Osteocyte (in vitro differentiated cells): Measurements from ENCODE around the gene ROBO2. TPM values are rescaled to one million over a fixed set of nuclear protein-coding genes. Genes with fewer than 3 reads are reported as not detected.

Source experiments
- DNase-seq: peaks from one replicate; pipeline ENCODE4 v3.0.0; 2021; ENCODE audit warnings: mixed read lengths; ENCODE audit not compliant: unreplicated experiment; ENCODE audit errors: extremely low spot score
- H3K27ac Mint-ChIP-seq: one replicate; pipeline ENCODE4 v1.8.0; 2021; ENCODE audit warnings: mild to moderate bottlenecking, mixed read lengths; ENCODE audit not compliant: unreplicated experiment
- H3K27me3 Mint-ChIP-seq: one replicate; pipeline ENCODE4 v1.8.0; 2021; ENCODE audit warnings: mixed read lengths; ENCODE audit not compliant: unreplicated experiment
- H3K36me3 Mint-ChIP-seq: one replicate; pipeline ENCODE4 v1.8.0; 2021; ENCODE audit warnings: mixed read lengths; ENCODE audit not compliant: unreplicated experiment
- H3K4me1 Mint-ChIP-seq: one replicate; pipeline ENCODE4 v1.8.0; 2021; ENCODE audit warnings: mixed read lengths; ENCODE audit not compliant: unreplicated experiment
- H3K4me3 Mint-ChIP-seq: one replicate; pipeline ENCODE4 v1.8.0; 2021; ENCODE audit warnings: mild to moderate bottlenecking, moderate library complexity, mixed read lengths; ENCODE audit not compliant: unreplicated experiment
- H3K9me3 Mint-ChIP-seq: one replicate; pipeline ENCODE4 v1.8.0; 2021; ENCODE audit warnings: mixed read lengths; ENCODE audit not compliant: unreplicated experiment
- CTCF ChIP-seq: fragments of 200-600 bp; sonication (generic); IDR thresholded peaks from 2 replicates; pipeline ENCODE4 v1.5.0; 2021; ENCODE audit warnings: antibody characterized with exemption, mild to moderate bottlenecking, moderate library complexity
- total RNA-seq: library from RNA; stranded (reverse); gene quantifications from 2 replicates; pipeline ENCODE4 v1.2.1, GENCODE V29; 2021

ROBO2 gene
- total RNA-seq, 1 donor from 2014 or later = 18.4 TPM

DNA sequence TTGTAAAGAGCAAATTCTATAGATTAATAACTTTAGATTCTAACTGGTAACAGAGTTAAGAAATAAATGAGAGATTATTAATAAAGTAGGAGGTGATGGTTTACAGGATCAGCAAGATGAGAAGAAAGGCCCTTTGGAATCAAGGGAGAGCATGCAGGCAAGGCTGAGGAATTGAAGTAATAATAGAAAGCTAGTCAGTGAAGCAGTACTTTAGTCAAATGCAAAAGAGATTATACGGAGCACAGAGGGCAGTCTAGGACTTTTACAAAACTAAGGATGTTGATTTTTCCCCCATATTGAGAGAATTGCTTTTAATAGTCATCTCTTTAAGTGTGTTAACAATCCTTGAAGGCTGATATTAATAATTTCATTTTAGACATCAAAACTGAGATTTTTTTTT lies 146.4 kb downstream of the ROBO2 start:
- H3K4me3 Mint-ChIP-seq = no peak overlapping the region
- H3K27ac Mint-ChIP-seq = no peak overlapping the region
- no peaks in the 10 kb centered on the region for H3K36me3 Mint-ChIP-seq
- no peaks in the 10 kb centered on the region for H3K27me3 Mint-ChIP-seq
- H3K4me1 Mint-ChIP-seq = peaks cover 19% of the 10 kb centered on the region
- DNase-seq = no peak
- H3K9me3 Mint-ChIP-seq = no peaks in the 10 kb centered on the region
- no peak for TF ChIP-seq CTCF

DNA sequence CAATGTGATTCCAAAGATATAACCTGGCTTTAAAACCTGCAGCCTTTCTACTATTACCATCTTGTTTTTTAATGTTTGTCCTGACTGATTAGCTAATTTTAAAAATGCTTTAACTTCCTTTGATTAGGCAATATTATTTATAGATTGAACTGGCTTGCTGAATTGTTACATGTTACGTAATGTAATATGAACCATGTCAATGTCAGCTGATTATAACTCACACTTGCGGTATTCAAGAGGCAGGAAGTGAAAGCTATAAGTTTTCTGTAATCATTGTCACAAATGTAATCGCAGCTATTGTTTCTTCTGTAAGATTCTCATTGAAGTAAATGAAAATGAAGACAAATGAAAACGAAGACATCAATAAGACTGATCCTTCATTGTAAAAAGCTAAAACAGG lies 146.8 kb downstream of the ROBO2 start:
- no peak for DNase-seq
- no peak overlapping the region for H3K4me3 Mint-ChIP-seq

DNA sequence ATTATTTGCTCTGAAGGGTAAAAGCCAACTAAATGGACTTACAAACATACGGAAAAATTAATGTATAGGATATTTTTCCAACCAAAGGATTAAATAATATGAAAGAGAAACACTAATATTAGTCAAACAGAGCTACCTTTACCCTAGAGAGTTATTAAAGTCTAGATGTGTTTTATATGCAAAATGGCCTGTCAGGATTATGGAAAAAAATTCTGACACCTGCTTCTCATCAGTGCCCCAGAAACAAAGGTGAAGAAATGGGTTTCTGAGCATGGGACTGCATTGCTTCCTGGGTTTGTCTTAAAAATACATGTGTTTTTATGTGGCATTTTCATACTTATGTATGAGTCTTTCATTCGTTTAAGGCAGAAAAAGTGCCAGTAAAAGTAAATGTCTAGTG lies 148.3 kb downstream of the ROBO2 start:
- H3K36me3 Mint-ChIP-seq = no peaks in the 10 kb centered on the region
- H3K4me1 Mint-ChIP-seq = peaks cover 19% of the 10 kb centered on the region
- TF ChIP-seq CTCF = no peak
- no peaks in the 10 kb centered on the region for H3K27me3 Mint-ChIP-seq
- DNase-seq = no peak
- H3K27ac Mint-ChIP-seq = no peak overlapping the region
- no peaks in the 10 kb centered on the region for H3K9me3 Mint-ChIP-seq
- no peak overlapping the region for H3K4me3 Mint-ChIP-seq

More for the DNA sequence above, 146.8 kb downstream of the ROBO2 start:
- Mint-ChIP-seq H3K9me3 (no peaks in the 10 kb centered on the region), H3K27me3 (no peaks in the 10 kb centered on the region), H3K4me1 (peaks cover 19% of the 10 kb centered on the region), H3K27ac (no peak overlapping the region), H3K36me3 (no peaks in the 10 kb centered on the region)
- TF ChIP-seq CTCF = no peak

- Mint-ChIP-seq H3K36me3 (no peaks in the 10 kb centered on the region), H3K4me3 (no peak overlapping the region), H3K4me1 (peaks cover 19% of the 10 kb centered on the region), H3K9me3 (no peaks in the 10 kb centered on the region), H3K27me3 (no peaks in the 10 kb centered on the region), H3K27ac (no peak overlapping the region)
- no peak for DNase-seq
- no peak for TF ChIP-seq CTCF
These were observed 149.4 kb downstream of the ROBO2 start for GRCh38 chr3:77189258-77189657.

DNA sequence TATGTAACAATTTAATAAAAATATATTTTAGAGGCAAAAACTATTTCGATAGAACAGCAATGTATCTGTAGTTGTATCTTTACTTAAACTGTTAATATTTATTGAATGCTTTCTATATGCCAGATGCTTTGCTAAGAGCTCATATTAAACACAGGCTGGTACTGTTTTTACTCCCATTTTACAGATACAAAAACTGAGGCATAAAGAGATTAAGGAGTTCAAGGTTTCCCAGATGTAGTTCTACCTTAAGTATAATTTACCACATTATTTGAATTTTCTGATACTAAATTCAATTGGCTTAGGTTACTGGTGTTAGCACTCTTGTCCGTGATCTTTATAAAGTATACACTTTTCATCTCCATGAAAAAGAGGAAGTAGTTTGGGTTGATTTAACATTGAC lies 149.8 kb downstream of the ROBO2 start:
- DNase-seq = no peak
- Mint-ChIP-seq H3K4me3 (no peak overlapping the region), H3K27ac (no peak overlapping the region), H3K4me1 (peaks cover 19% of the 10 kb centered on the region), H3K36me3 (no peaks in the 10 kb centered on the region), H3K9me3 (no peaks in the 10 kb centered on the region), H3K27me3 (no peaks in the 10 kb centered on the region)
- TF ChIP-seq CTCF = no peak
